ENCODE results near the gene MARCO.

GRCh38 chr2:118981632-118982031 is 39.6 kb downstream of the MARCO start:
- TF ChIP-seq, protein P1, sequence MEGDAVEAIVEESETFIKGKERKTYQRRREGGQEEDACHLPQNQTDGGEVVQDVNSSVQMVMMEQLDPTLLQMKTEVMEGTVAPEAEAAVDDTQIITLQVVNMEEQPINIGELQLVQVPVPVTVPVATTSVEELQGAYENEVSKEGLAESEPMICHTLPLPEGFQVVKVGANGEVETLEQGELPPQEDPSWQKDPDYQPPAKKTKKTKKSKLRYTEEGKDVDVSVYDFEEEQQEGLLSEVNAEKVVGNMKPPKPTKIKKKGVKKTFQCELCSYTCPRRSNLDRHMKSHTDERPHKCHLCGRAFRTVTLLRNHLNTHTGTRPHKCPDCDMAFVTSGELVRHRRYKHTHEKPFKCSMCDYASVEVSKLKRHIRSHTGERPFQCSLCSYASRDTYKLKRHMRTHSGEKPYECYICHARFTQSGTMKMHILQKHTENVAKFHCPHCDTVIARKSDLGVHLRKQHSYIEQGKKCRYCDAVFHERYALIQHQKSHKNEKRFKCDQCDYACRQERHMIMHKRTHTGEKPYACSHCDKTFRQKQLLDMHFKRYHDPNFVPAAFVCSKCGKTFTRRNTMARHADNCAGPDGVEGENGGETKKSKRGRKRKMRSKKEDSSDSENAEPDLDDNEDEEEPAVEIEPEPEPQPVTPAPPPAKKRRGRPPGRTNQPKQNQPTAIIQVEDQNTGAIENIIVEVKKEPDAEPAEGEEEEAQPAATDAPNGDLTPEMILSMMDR (IDR thresholded peaks at IDR 0.05): no peak
- TF ChIP-seq EP300 (IDR thresholded peaks at IDR 0.05) (no peak), POLR2A (IDR thresholded peaks at IDR 0.05) (no peak)

All from stomach (tissue), 4 donors.